Measurements from ENCODE around the gene FBLN5. TPM values are rescaled to one million over a fixed set of nuclear protein-coding genes. Genes with fewer than 3 reads are reported as not detected.

Gene FBLN5
- polyA plus RNA-seq, 1 of the 3 experiments (the other 2 are of a cell fraction): 39.8 TPM

- TF ChIP-seq, protein P1, sequence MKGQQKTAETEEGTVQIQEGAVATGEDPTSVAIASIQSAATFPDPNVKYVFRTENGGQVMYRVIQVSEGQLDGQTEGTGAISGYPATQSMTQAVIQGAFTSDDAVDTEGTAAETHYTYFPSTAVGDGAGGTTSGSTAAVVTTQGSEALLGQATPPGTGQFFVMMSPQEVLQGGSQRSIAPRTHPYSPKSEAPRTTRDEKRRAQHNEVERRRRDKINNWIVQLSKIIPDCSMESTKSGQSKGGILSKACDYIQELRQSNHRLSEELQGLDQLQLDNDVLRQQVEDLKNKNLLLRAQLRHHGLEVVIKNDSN (IDR thresholded peaks at IDR 0.05; ENCODE audit: borderline replicate concordance, low read depth): no peak
- TF ChIP-seq POLR2AphosphoS5 (IDR thresholded peaks at IDR 0.05; ENCODE audit: low read depth, low read length): no peak
- H3K27me3 ChIP-seq (ENCODE audit: insufficient read depth): no peaks in the 10 kb centered on the region
- H3K4me1 ChIP-seq (ENCODE audit: control insufficient read depth in 1 of 2, insufficient read depth in 2 of 2, low read depth in 1 of 2, low read length in 1 of 2): no peaks in the 10 kb centered on the region
- no peaks in the 10 kb centered on the region for H4K20me1 ChIP-seq (ENCODE audit: insufficient read depth)
- H3K9me2 ChIP-seq: no peaks in the 10 kb centered on the region
- no peak for DNase-seq
- H3K9me3 ChIP-seq: no peaks in the 10 kb centered on the region
- H2AFZ ChIP-seq (ENCODE audit: low read depth): no peak overlapping the region
- no peak overlapping the region for H3K4me2 ChIP-seq
- H3K9ac ChIP-seq: no peak overlapping the region
- H3F3A ChIP-seq (replicated peaks; ENCODE audit: insufficient read depth): no peaks in the 10 kb centered on the region
- 70% methylated on average over 13 of the region's 13 CpGs for WGBS (ENCODE audit: low lambda C conversion rate)
- peaks cover 16 to 67% of the 10 kb centered on the region in 2 experiments for H3K36me3 ChIP-seq (replicated peaks in 1 of 2; ENCODE audit: control insufficient read depth in 1 of 2, insufficient read depth in 2 of 2, low read length in 1 of 2)
- no peak overlapping the region for H3K4me3 ChIP-seq (ENCODE audit: low read depth in 2 of 2, low read length in 1 of 2)
- ChIA-PET POLR2A (no interaction called here), CTCF (interaction anchor here (1.0 kb wide), 1 partner anchor 16 kb away, joined by 3 read pairs; no protein-coding TSS in a partner anchor)
- H3K27ac ChIP-seq (ENCODE audit: low read depth in 2 of 2, low read length in 1 of 2): no peak overlapping the region
- no peaks in the 10 kb centered on the region for H3K79me2 ChIP-seq (ENCODE audit: insufficient read depth)
Observed at GRCh38 chr14:91877376-91877915, 70.0 kb downstream of the FBLN5 start.

DNA sequence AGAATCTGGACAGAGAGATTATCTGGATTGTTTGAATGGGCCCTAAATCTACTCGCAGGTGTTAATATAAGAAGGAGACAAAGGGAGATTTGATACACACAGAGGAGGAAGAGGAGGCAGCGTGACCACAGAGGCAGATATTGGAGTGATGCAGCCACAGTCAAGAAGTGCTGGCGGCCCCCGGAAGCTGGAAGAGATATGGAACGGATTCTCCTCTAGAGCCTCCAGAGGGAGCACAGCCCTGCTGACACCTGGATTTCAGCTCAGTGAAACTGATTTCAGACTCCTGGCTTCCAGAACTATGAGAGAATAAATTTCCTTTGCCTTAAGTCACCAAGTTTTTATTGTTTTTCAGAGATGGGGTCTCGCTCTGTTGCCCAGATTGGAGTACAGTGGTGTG is 71.0 kb downstream of the FBLN5 start:
- Histone ChIP-seq H3K27me3 (ENCODE audit: insufficient read depth) (no peaks in the 10 kb centered on the region), H2AFZ (ENCODE audit: low read depth) (no peak overlapping the region), H3F3A (replicated peaks; ENCODE audit: insufficient read depth) (no peaks in the 10 kb centered on the region), H3K9ac (no peak overlapping the region), H3K9me2 (no peaks in the 10 kb centered on the region), H3K4me3 (ENCODE audit: low read depth in 2 of 2, low read length in 1 of 2) (no peak overlapping the region), H3K27ac (ENCODE audit: low read depth in 2 of 2, low read length in 1 of 2) (no peak overlapping the region), H4K20me1 (ENCODE audit: insufficient read depth) (no peaks in the 10 kb centered on the region), H3K36me3 (replicated peaks in 1 of 2; ENCODE audit: control insufficient read depth in 1 of 2, insufficient read depth in 2 of 2, low read length in 1 of 2) (peaks cover 16 to 69% of the 10 kb centered on the region in 2 experiments), H3K79me2 (ENCODE audit: insufficient read depth) (no peaks in the 10 kb centered on the region), H3K9me3 (no peaks in the 10 kb centered on the region), H3K4me1 (ENCODE audit: control insufficient read depth in 1 of 2, insufficient read depth in 2 of 2, low read depth in 1 of 2, low read length in 1 of 2) (no peaks in the 10 kb centered on the region), H3K4me2 (no peak overlapping the region)
- no peak for DNase-seq
- TF ChIP-seq IRF3 (IDR thresholded peaks at IDR 0.05; ENCODE audit: low read depth, low read length) (no peak), FOSL2 (IDR thresholded peaks at IDR 0.05; ENCODE audit: borderline replicate concordance, low read depth) (no peak), RXRA (IDR thresholded peaks at IDR 0.05; ENCODE audit: borderline replicate concordance, low read depth) (no peak), CHD2 (IDR thresholded peaks at IDR 0.05; ENCODE audit: low read length, partially characterized antibody) (no peak), CTCF (IDR thresholded peaks at IDR 0.05) (no peak), TCF12 (IDR thresholded peaks at IDR 0.05) (no peak), TEAD4 (IDR thresholded peaks at IDR 0.05; ENCODE audit: borderline replicate concordance, insufficient read depth) (no peak), TAF1 (IDR thresholded peaks at IDR 0.05; ENCODE audit: borderline replicate concordance, low read depth, low read length) (no peak), SMC3 (IDR thresholded peaks at IDR 0.05; ENCODE audit: low read depth, low read length) (no peak), RCOR1 (IDR thresholded peaks at IDR 0.05; ENCODE audit: low read length) (no peak), EZH2phosphoT487 (IDR thresholded peaks at IDR 0.05; ENCODE audit: borderline replicate concordance, low read depth) (no peak), GABPA (IDR thresholded peaks at IDR 0.05; ENCODE audit: low read depth) (no peak), MEF2A (IDR thresholded peaks at IDR 0.05; ENCODE audit: borderline replicate concordance, low read depth) (no peak)
- TF ChIP-seq, protein P2, sequence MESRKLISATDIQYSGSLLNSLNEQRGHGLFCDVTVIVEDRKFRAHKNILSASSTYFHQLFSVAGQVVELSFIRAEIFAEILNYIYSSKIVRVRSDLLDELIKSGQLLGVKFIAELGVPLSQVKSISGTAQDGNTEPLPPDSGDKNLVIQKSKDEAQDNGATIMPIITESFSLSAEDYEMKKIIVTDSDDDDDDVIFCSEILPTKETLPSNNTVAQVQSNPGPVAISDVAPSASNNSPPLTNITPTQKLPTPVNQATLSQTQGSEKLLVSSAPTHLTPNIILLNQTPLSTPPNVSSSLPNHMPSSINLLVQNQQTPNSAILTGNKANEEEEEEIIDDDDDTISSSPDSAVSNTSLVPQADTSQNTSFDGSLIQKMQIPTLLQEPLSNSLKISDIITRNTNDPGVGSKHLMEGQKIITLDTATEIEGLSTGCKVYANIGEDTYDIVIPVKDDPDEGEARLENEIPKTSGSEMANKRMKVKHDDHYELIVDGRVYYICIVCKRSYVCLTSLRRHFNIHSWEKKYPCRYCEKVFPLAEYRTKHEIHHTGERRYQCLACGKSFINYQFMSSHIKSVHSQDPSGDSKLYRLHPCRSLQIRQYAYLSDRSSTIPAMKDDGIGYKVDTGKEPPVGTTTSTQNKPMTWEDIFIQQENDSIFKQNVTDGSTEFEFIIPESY (IDR thresholded peaks at IDR 0.05; ENCODE audit: borderline replicate concordance, low read depth): no peak
- 73% methylated on average over 6 of the region's 6 CpGs for WGBS (ENCODE audit: low lambda C conversion rate)
- ChIA-PET POLR2A (no interaction called here), CTCF (no interaction called here)
